ENCODE data around the gene MIGA2. TPM values are rescaled to one million over a fixed set of nuclear protein-coding genes. Genes with fewer than 3 reads are reported as not detected.
A peak's percentile ranks its signal among the peaks of the same experiment; 100 is the strongest.

MIGA2 gene
- total and polyA plus RNA-seq, 4 donors, result 8.0 to 42.6 (median 16.9) TPM

GRCh38 chr9:129052592-129052991, 16.2 kb downstream of the MIGA2 start:
- Histone ChIP-seq H3K9me3 (ENCODE audit: control insufficient read depth in 4 of 4, low read length in 3 of 4) (no peaks in the 10 kb centered on the region), H3K27ac (ENCODE audit: low read depth in 1 of 2, low read length in 2 of 2) (peak overlapping the region; percentile 3 to 25), H3K36me3 (ENCODE audit: control insufficient read depth in 4 of 4, insufficient read depth in 3 of 4, low read depth in 1 of 4, low read length in 3 of 4) (peaks cover 8 to 30% (median 19%) of the 10 kb centered on the region in 4 donors), H3K4me3 (ENCODE audit: low read depth in 1 of 3, low read length in 3 of 3) (no peak overlapping the region), H3K9ac (ENCODE audit: low read depth in 1 of 2, low read length in 2 of 2) (no peak overlapping the region), H3K27me3 (ENCODE audit: control insufficient read depth in 4 of 4, insufficient read depth in 4 of 4, low read length in 3 of 4) (no peaks in the 10 kb centered on the region), H3K4me1 (ENCODE audit: control insufficient read depth in 4 of 4, insufficient read depth in 4 of 4, low read length in 3 of 4) (peaks cover 0 to 11% (median 9%) of the 10 kb centered on the region in 4 donors)
- no peak for TF ChIP-seq EGR1 (IDR thresholded peaks at IDR 0.05; ENCODE audit: low read depth in 2 of 2)
- TF ChIP-seq YY1 (IDR thresholded peaks at IDR 0.05), result no peak
- TF ChIP-seq NR2F2 (IDR thresholded peaks at IDR 0.05), result no peak
- peak in 1 of 2 donors; percentile 47 for TF ChIP-seq HNF4A (conservative IDR thresholded peaks at IDR 0.05)
- peak; percentile 49 for TF ChIP-seq SP1 (IDR thresholded peaks at IDR 0.05)
- no peak for TF ChIP-seq ZBTB33 (IDR thresholded peaks at IDR 0.05)
- no peak for TF ChIP-seq FOXA2 (IDR thresholded peaks at IDR 0.05)
- TF ChIP-seq JUND (IDR thresholded peaks at IDR 0.05), result no peak
- peak in 1 of 2 donors; percentile 37 for TF ChIP-seq RAD21 (IDR thresholded peaks at IDR 0.05)
- no peak for TF ChIP-seq TAF1 (conservative IDR thresholded peaks at IDR 0.05)
- peak; percentile 34 to 52 for TF ChIP-seq RXRA (IDR thresholded peaks at IDR 0.05)
- WGBS, result 62% methylated on average over 8 of the region's 8 CpGs
- peak; percentile 40 for DNase-seq (ENCODE audit: low spot score)

GRCh38 chr9:129053020-129053419, 16.6 kb downstream of the MIGA2 start:
- DNase-seq (ENCODE audit: low spot score), result no peak
- peak overlapping the region; percentile 3 to 25 for H3K27ac ChIP-seq (ENCODE audit: low read depth in 1 of 2, low read length in 2 of 2)
- no peak overlapping the region for H3K9ac ChIP-seq (ENCODE audit: low read depth in 1 of 2, low read length in 2 of 2)
- no peaks in the 10 kb centered on the region for H3K27me3 ChIP-seq (ENCODE audit: control insufficient read depth in 4 of 4, insufficient read depth in 4 of 4, low read length in 3 of 4)
- 82% methylated on average over 6 of the region's 6 CpGs for WGBS
- TF ChIP-seq EGR1 (IDR thresholded peaks at IDR 0.05; ENCODE audit: low read depth in 2 of 2), result no peak
- no peak for TF ChIP-seq NR2F2 (IDR thresholded peaks at IDR 0.05)
- TF ChIP-seq CTCF (IDR thresholded peaks at IDR 0.05; ENCODE audit: low read depth, low read length, missing input control), result no peak
- no peak for TF ChIP-seq ATF3 (IDR thresholded peaks at IDR 0.05)
- H3K36me3 ChIP-seq (ENCODE audit: control insufficient read depth in 4 of 4, insufficient read depth in 3 of 4, low read depth in 1 of 4, low read length in 3 of 4), result peaks cover 8 to 28% (median 18%) of the 10 kb centered on the region in 4 donors
- H3K4me1 ChIP-seq (ENCODE audit: control insufficient read depth in 4 of 4, insufficient read depth in 4 of 4, low read length in 3 of 4), result peaks cover 0 to 11% (median 9%) of the 10 kb centered on the region in 4 donors
- H3K4me3 ChIP-seq (ENCODE audit: low read depth in 1 of 3, low read length in 3 of 3), result no peak overlapping the region
- H3K9me3 ChIP-seq (ENCODE audit: control insufficient read depth in 4 of 4, low read length in 3 of 4), result no peaks in the 10 kb centered on the region

GRCh38 chr9:129054163-129054851, 17.9 kb downstream of the MIGA2 start:
- H3K36me3 ChIP-seq (ENCODE audit: control insufficient read depth in 4 of 4, insufficient read depth in 3 of 4, low read depth in 1 of 4, low read length in 3 of 4), result peaks cover 5 to 17% (median 6%) of the 10 kb centered on the region in 4 donors
- DNase-seq (ENCODE audit: low spot score), result no peak
- TF ChIP-seq NR2F2 (IDR thresholded peaks at IDR 0.05), result no peak
- TF ChIP-seq YY1 (IDR thresholded peaks at IDR 0.05), result no peak
- no peak for TF ChIP-seq FOXA1 (IDR thresholded peaks at IDR 0.05)
- no peak for TF ChIP-seq CTCF (IDR thresholded peaks at IDR 0.05; ENCODE audit: low read depth, low read length, missing input control)
- TF ChIP-seq JUND (IDR thresholded peaks at IDR 0.05), result no peak
- TF ChIP-seq HNF4A (conservative IDR thresholded peaks at IDR 0.05), result no peak
- no peak for TF ChIP-seq MAX (IDR thresholded peaks at IDR 0.05)
- no peak for TF ChIP-seq RXRA (IDR thresholded peaks at IDR 0.05)
- TF ChIP-seq TAF1 (conservative IDR thresholded peaks at IDR 0.05), result no peak
- TF ChIP-seq ATF3 (IDR thresholded peaks at IDR 0.05), result no peak

More at GRCh38 chr9:129054163-129054851, 17.9 kb downstream of the MIGA2 start:
- 84% methylated on average over 5 of the region's 5 CpGs for WGBS
- Histone ChIP-seq H3K9me3 (ENCODE audit: control insufficient read depth in 4 of 4, low read length in 3 of 4) (no peaks in the 10 kb centered on the region), H3K4me1 (ENCODE audit: control insufficient read depth in 4 of 4, insufficient read depth in 4 of 4, low read length in 3 of 4) (peaks cover 0 to 14% (median 9%) of the 10 kb centered on the region in 4 donors), H3K27me3 (ENCODE audit: control insufficient read depth in 4 of 4, insufficient read depth in 4 of 4, low read length in 3 of 4) (no peaks in the 10 kb centered on the region), H3K9ac (ENCODE audit: low read depth in 1 of 2, low read length in 2 of 2) (no peak overlapping the region), H3K27ac (ENCODE audit: low read depth in 1 of 2, low read length in 2 of 2) (no peak overlapping the region), H3K4me3 (ENCODE audit: low read depth in 1 of 3, low read length in 3 of 3) (no peak overlapping the region)
